Vagina (tissue), 2 donors: Measurements from ENCODE around the gene RAB12. TPM values are rescaled to one million over a fixed set of nuclear protein-coding genes. Genes with fewer than 3 reads are reported as not detected.

Experiments
- DNase-seq, 2 donors: peaks; one replicate each; pipeline ENCODE4 v3.0.0-alpha.2; 2017; ENCODE audit errors: extremely low spot score in 2 of 2
- H3K27ac ChIP-seq: fragments of 200-600 bp; sonication (generic); one replicate; pipeline ENCODE4 v1.5.1; 2019
- H3K27me3 ChIP-seq: fragments of 200-600 bp; sonication (generic); one replicate; pipeline ENCODE4 v1.5.1; 2019
- H3K36me3 ChIP-seq, 2 donors: fragments of 200-600 bp; sonication (generic); one replicate each; pipeline ENCODE4 v1.5.1; 2017 to 2019
- H3K4me1 ChIP-seq: fragments of 200-600 bp; sonication (generic); one replicate; pipeline ENCODE4 v1.5.1; 2019
- H3K4me3 ChIP-seq, 2 donors: fragments of 200-600 bp; sonication (generic); 1 replicate in 1 of 2; 2 replicates in 1 of 2; pipeline ENCODE4 v1.5.1; 2016 to 2019
- H3K9me3 ChIP-seq: fragments of 200-600 bp; sonication (generic); one replicate; pipeline ENCODE4 v1.5.1; 2019
- CTCF ChIP-seq, 3 experiments: fragments of 450-650 bp in 2 of 3; fragments of 200-600 bp in 1 of 3; sonication (generic) in 1 of 3; IDR thresholded peaks; one replicate each; pipeline ENCODE4 v1.5.1; 2017 to 2019; ENCODE audit warnings: antibody characterized with exemption in 3 of 3, mild to moderate bottlenecking in 2 of 3, moderate library complexity in 2 of 3
- POLR2A ChIP-seq, 2 donors: fragments of 450-650 bp; IDR thresholded peaks; one replicate each; pipeline ENCODE4 v1.6.1; 2017; ENCODE audit warnings: antibody characterized with exemption in 2 of 2, mild to moderate bottlenecking in 2 of 2, moderate library complexity in 2 of 2
- POLR2AphosphoS5 ChIP-seq, 2 donors: sonication (generic); formaldehyde crosslinking; IDR thresholded peaks; one replicate each; pipeline ENCODE4 v1.9.0; 2017; ENCODE audit warnings: antibody characterized with exemption in 2 of 2, mild to moderate bottlenecking in 2 of 2, low read depth in 1 of 2; ENCODE audit not compliant: insufficient read depth in 1 of 2
- intact Hi-C: fragments of 100-400 bp; cut with DNase I; formaldehyde crosslinking; loops from one replicate; pipeline ENCODE4 v1.15.1; 2023
- total RNA-seq: library from RNA; depleted of rRNA; stranded (reverse); fragments of >200 nt; gene quantifications from one replicate; pipeline ENCODE4 v1.2.3, GENCODE V29; 2016

The RAB12 gene
- total RNA-seq, 1 donor from 2014 or later, result 35.8 TPM

GRCh38 chr18:8595445-8595844, 13.8 kb upstream of the RAB12 start:
- H3K9me3 ChIP-seq, result no peaks in the 10 kb centered on the region
- no peaks in the 10 kb centered on the region for H3K4me1 ChIP-seq
- DNase-seq, result no peak
- no peaks in the 10 kb centered on the region for H3K27me3 ChIP-seq
- intact Hi-C loops, result no loop called here
- TF ChIP-seq POLR2A (IDR thresholded peaks at IDR 0.05) (no peak), CTCF (IDR thresholded peaks at IDR 0.05) (no peak), POLR2AphosphoS5 (IDR thresholded peaks at IDR 0.05; ENCODE audit: insufficient read depth in 1 of 2, low read depth in 1 of 2) (no peak)
- H3K4me3 ChIP-seq, result no peak overlapping the region
- no peaks in the 10 kb centered on the region for H3K36me3 ChIP-seq
- no peak overlapping the region for H3K27ac ChIP-seq

GRCh38 chr18:8601277-8602032, 7.8 kb upstream of the RAB12 start:
- no peaks in the 10 kb centered on the region for H3K27me3 ChIP-seq
- no peak for TF ChIP-seq CTCF (IDR thresholded peaks at IDR 0.05)
- no peak for TF ChIP-seq POLR2A (IDR thresholded peaks at IDR 0.05)
- no peak for TF ChIP-seq POLR2AphosphoS5 (IDR thresholded peaks at IDR 0.05; ENCODE audit: insufficient read depth in 1 of 2, low read depth in 1 of 2)
- H3K4me3 ChIP-seq, result no peak overlapping the region
- H3K27ac ChIP-seq, result no peak overlapping the region
- H3K9me3 ChIP-seq, result no peaks in the 10 kb centered on the region
- no peaks in the 10 kb centered on the region for H3K36me3 ChIP-seq
- no peak for DNase-seq
- H3K4me1 ChIP-seq, result no peaks in the 10 kb centered on the region
- intact Hi-C loops, result no loop called here

GRCh38 chr18:8602040-8602439, 7.2 kb upstream of the RAB12 start:
- TF ChIP-seq POLR2A (IDR thresholded peaks at IDR 0.05), result no peak
- TF ChIP-seq CTCF (IDR thresholded peaks at IDR 0.05), result no peak
- no peak for TF ChIP-seq POLR2AphosphoS5 (IDR thresholded peaks at IDR 0.05; ENCODE audit: insufficient read depth in 1 of 2, low read depth in 1 of 2)
- H3K9me3 ChIP-seq, result no peaks in the 10 kb centered on the region

GRCh38 chr18:8602557-8602956, 6.7 kb upstream of the RAB12 start:
- no peak for TF ChIP-seq POLR2A (IDR thresholded peaks at IDR 0.05)
- TF ChIP-seq CTCF (IDR thresholded peaks at IDR 0.05), result no peak
- TF ChIP-seq POLR2AphosphoS5 (IDR thresholded peaks at IDR 0.05; ENCODE audit: insufficient read depth in 1 of 2, low read depth in 1 of 2), result no peak

More at GRCh38 chr18:8602040-8602439, 7.2 kb upstream of the RAB12 start:
- H3K4me3 ChIP-seq, result no peak overlapping the region
- no peaks in the 10 kb centered on the region for H3K36me3 ChIP-seq
- no peaks in the 10 kb centered on the region for H3K4me1 ChIP-seq
- H3K27me3 ChIP-seq, result no peaks in the 10 kb centered on the region
- no peak overlapping the region for H3K27ac ChIP-seq
- intact Hi-C loops, result no loop called here
- DNase-seq, result no peak

More at GRCh38 chr18:8602557-8602956, 6.7 kb upstream of the RAB12 start:
- Histone ChIP-seq H3K9me3 (no peaks in the 10 kb centered on the region), H3K27me3 (no peaks in the 10 kb centered on the region), H3K36me3 (no peaks in the 10 kb centered on the region), H3K4me3 (no peak overlapping the region), H3K4me1 (peaks cover under 1% of the 10 kb centered on the region), H3K27ac (no peak overlapping the region)
- DNase-seq, result no peak
- intact Hi-C loops, result no loop called here
